B cell (primary cell): ENCODE data around the gene RFC2. TPM values are rescaled to one million over a fixed set of nuclear protein-coding genes. Genes with fewer than 3 reads are reported as not detected.

Experiments
- ATAC-seq: fragments of 200-7000 bp; cut with Tn5 transposase; one replicate; pipeline ENCODE4 v1.10.0; 2021; ENCODE audit warnings: low read depth, mild to moderate bottlenecking, moderate number of reproducible peaks, moderate library complexity
- CTCF ChIA-PET: fragments of 350-600 bp; sonication (Branson Sonifier 250); formaldehyde crosslinking; loops from one replicate; lab custom pipeline; 2021; ENCODE audit warnings: antibody characterized with exemption, inconsistent platforms; lab: Charles Lee
- POLR2A ChIA-PET: fragments of 350-600 bp; sonication (Branson Sonifier 250); formaldehyde crosslinking; loops from one replicate; lab custom pipeline; 2021; ENCODE audit warnings: antibody characterized with exemption; lab: Charles Lee
- DNase-seq: peaks from one replicate; pipeline ENCODE4 v3.0.0; 2013
- H2AFZ ChIP-seq: 2 replicates; pipeline ENCODE4 v1.6.1; 2012; ENCODE audit warnings: mild to moderate bottlenecking, low read depth, low read length; ENCODE audit not compliant: insufficient read depth, poor library complexity, severe bottlenecking
- H3K27ac ChIP-seq, 2 donors: 1 replicate in 1 of 2; 2 replicates in 1 of 2; pipeline ENCODE4 v1.5.1; 2012 to 2013; ENCODE audit warnings: low read length in 2 of 2, mild to moderate bottlenecking in 2 of 2, moderate library complexity in 1 of 2
- H3K27me3 ChIP-seq, 4 experiments: fragments of 200-600 bp in 1 of 4; sonication (generic) in 1 of 4; replicated peaks in 1 of 4; 1 replicate in 2 of 4; 2 replicates in 2 of 4; pipeline versions ENCODE4 v1.6.1 to v1.7.0; 2013 to 2016; ENCODE audit warnings: low read length in 3 of 4, mild to moderate bottlenecking in 2 of 4, mixed read lengths in 1 of 4, moderate library complexity in 1 of 4; ENCODE audit not compliant: insufficient read depth in 4 of 4, control insufficient read depth in 3 of 4; ENCODE audit errors: control extremely low read depth in 1 of 4
- H3K36me3 ChIP-seq, 2 experiments: replicated peaks in 1 of 2; 1 replicate in 1 of 2; 2 replicates in 1 of 2; pipeline versions ENCODE4 v1.6.1 to v1.7.1; 2013; ENCODE audit warnings: low read length in 1 of 2; ENCODE audit not compliant: insufficient read depth in 2 of 2, control insufficient read depth in 1 of 2; ENCODE audit errors: control extremely low read depth in 1 of 2, extremely low read depth in 1 of 2
- H3K4me1 ChIP-seq, 2 donors: fragments of 200-600 bp in 1 of 2; sonication (generic) in 1 of 2; 1 replicate in 1 of 2; 2 replicates in 1 of 2; pipeline versions ENCODE4 v1.5.1 to v1.6.1; 2013 to 2017; ENCODE audit warnings: low read length in 2 of 2; ENCODE audit not compliant: control insufficient read depth in 2 of 2, insufficient read depth in 2 of 2
- H3K4me2 ChIP-seq: replicated peaks from 2 replicates; pipeline ENCODE3; 2012; ENCODE audit warnings: mild to moderate bottlenecking, low read depth, low read length; ENCODE audit not compliant: poor library complexity, severe bottlenecking
- H3K4me3 ChIP-seq, 5 experiments: fragments of 200-600 bp in 1 of 5; sonication (generic) in 1 of 5; 1 replicate in 3 of 5; 2 replicates in 2 of 5; pipeline versions ENCODE4 v1.5.1 to v1.7.0; 2011 to 2016; ENCODE audit warnings: low read length in 4 of 5, mild to moderate bottlenecking in 4 of 5, low read depth in 2 of 5, control low read depth in 1 of 5, moderate library complexity in 1 of 5; ENCODE audit not compliant: insufficient read depth in 1 of 5; ENCODE audit errors: control extremely low read depth in 1 of 5, extremely low read depth in 1 of 5
- H3K79me2 ChIP-seq: fragments of 200-600 bp; sonication (generic); one replicate; pipeline ENCODE4 v1.6.0; 2016; ENCODE audit warnings: low read length; ENCODE audit not compliant: control insufficient read depth, insufficient read depth
- H3K9ac ChIP-seq: fragments of 200-600 bp; sonication (generic); 2 replicates; pipeline ENCODE4 v1.6.1; 2017; ENCODE audit warnings: mild to moderate bottlenecking, low read length, moderate library complexity
- H3K9me3 ChIP-seq, 3 donors: one replicate each; pipeline versions ENCODE4 v1.6.1 to v1.7.1; 2013; ENCODE audit warnings: low read length in 2 of 3; ENCODE audit not compliant: control insufficient read depth in 2 of 3, insufficient read depth in 1 of 3; ENCODE audit errors: control extremely low read depth in 1 of 3
- H4K20me1 ChIP-seq: 2 replicates; pipeline ENCODE4 v1.6.0; 2012; ENCODE audit warnings: mild to moderate bottlenecking, low read length; ENCODE audit not compliant: insufficient read depth, control insufficient read depth, poor library complexity, severe bottlenecking
- H3K27ac Mint-ChIP-seq: one replicate; pipeline ENCODE4 v1.8.0; 2021; ENCODE audit warnings: mixed read lengths
- H3K27me3 Mint-ChIP-seq: one replicate; pipeline ENCODE4 v1.8.0; 2021; ENCODE audit warnings: mixed read lengths
- H3K4me1 Mint-ChIP-seq: one replicate; pipeline ENCODE4 v1.8.0; 2021; ENCODE audit warnings: mixed read lengths
- H3K4me3 Mint-ChIP-seq: one replicate; pipeline ENCODE4 v1.8.0; 2021; ENCODE audit warnings: mixed read lengths
- H3K9me3 Mint-ChIP-seq: one replicate; pipeline ENCODE4 v1.8.0; 2022; ENCODE audit warnings: mixed read lengths; ENCODE audit not compliant: insufficient read depth
- WGBS: methylation state at CpG from one replicate; pipeline ENCODE4 v1.1.5; 2013; ENCODE audit warnings: missing lambda C conversion rate; ENCODE audit not compliant: insufficient coverage; 5-methylcytosine and 5-hydroxymethylcytosine counted together
- intact Hi-C: fragments of 100-400 bp; cut with micrococcal nuclease; formaldehyde crosslinking; loops from one replicate; pipeline ENCODE4 v1.10.0; 2022
- polyA plus RNA-seq: library from polyadenylated mRNA; depleted of rRNA; stranded (reverse); fragments of >200 nt; gene quantifications from 2 replicates; pipeline ENCODE4 v1.2.3, GENCODE V29; 2012
- total RNA-seq, 2 donors: library from RNA; stranded (reverse); fragments of 120-200 nt in 1 of 2; gene quantifications; 1 replicate in 1 of 2; 2 replicates in 1 of 2; pipeline versions ENCODE4 v1.2.3 to v1.2.4, GENCODE V29; 2013 to 2022
- TF ChIP-seq, protein P1 (sequence below): fragments of 200-600 bp; IDR thresholded peaks from one replicate; pipeline ENCODE4 v1.8.0; 2022; ENCODE audit warnings: antibody characterized with exemption, mild to moderate bottlenecking

RFC2 gene
- total and polyA plus RNA-seq, 2 donors (not counting 1 experiment from before 2014, with no cell fraction given): 20.2 to 36.4 TPM

GRCh38 chr7:74222851-74223710, 31.1 kb downstream of the RFC2 start:
- H3K36me3 ChIP-seq: peaks cover 0 to 61% of the 10 kb centered on the region in 2 experiments

More at GRCh38 chr7:74222851-74223710, 31.1 kb downstream of the RFC2 start:
- Histone ChIP-seq H3K27ac (no peak overlapping the region), H2AFZ (no peak overlapping the region), H3K9me3 (peaks cover 0 to 4% (median 0%) of the 10 kb centered on the region in 3 donors), H4K20me1 (peaks cover 30% of the 10 kb centered on the region), H3K4me2 (no peak overlapping the region), H3K9ac (no peak overlapping the region), H3K4me1 (peaks cover 20 to 61% of the 10 kb centered on the region in 2 donors), H3K79me2 (peaks cover 13% of the 10 kb centered on the region), H3K4me3 (no peak overlapping the region), H3K27me3 (no peaks in the 10 kb centered on the region)
- 91% methylated on average over 15 of the region's 17 CpGs for WGBS
- Mint-ChIP-seq H3K9me3 (no peaks in the 10 kb centered on the region), H3K4me1 (peaks cover 40% of the 10 kb centered on the region), H3K27me3 (no peaks in the 10 kb centered on the region), H3K27ac (peak overlapping the region; percentile 72), H3K4me3 (no peak overlapping the region)
- DNase-seq (no peak), ATAC-seq (no peak)
- ChIA-PET POLR2A (interaction anchor here (0.6 kb wide), 2 partner anchors 415 to 500 kb away, joined by 5 to 6 read pairs; no protein-coding TSS in a partner anchor), CTCF (interaction anchor here (0.7 to 1.7 kb wide), 2 partner anchors 16 to 42 kb away, joined by 3 to 9 read pairs; no protein-coding TSS in a partner anchor)
- intact Hi-C loops: no loop called here
- TF ChIP-seq, protein P1, sequence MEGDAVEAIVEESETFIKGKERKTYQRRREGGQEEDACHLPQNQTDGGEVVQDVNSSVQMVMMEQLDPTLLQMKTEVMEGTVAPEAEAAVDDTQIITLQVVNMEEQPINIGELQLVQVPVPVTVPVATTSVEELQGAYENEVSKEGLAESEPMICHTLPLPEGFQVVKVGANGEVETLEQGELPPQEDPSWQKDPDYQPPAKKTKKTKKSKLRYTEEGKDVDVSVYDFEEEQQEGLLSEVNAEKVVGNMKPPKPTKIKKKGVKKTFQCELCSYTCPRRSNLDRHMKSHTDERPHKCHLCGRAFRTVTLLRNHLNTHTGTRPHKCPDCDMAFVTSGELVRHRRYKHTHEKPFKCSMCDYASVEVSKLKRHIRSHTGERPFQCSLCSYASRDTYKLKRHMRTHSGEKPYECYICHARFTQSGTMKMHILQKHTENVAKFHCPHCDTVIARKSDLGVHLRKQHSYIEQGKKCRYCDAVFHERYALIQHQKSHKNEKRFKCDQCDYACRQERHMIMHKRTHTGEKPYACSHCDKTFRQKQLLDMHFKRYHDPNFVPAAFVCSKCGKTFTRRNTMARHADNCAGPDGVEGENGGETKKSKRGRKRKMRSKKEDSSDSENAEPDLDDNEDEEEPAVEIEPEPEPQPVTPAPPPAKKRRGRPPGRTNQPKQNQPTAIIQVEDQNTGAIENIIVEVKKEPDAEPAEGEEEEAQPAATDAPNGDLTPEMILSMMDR: no peak
